Stimulated activated CD8-positive, alpha-beta memory T cell treated with anti-CD3 and anti-CD28 coated beads, Interleukin-4, amount 100 ng/mL, for 4 hours (primary cell): ENCODE results near the gene ZNRF3.
"Not testable (repeated sequence)": the region's sequence is repeated elsewhere in the genome, so short reads cannot be mapped to it uniquely, and the experiment has no call there.

Experiments used
- DNase-seq, 2 donors: peaks; one replicate each; pipeline ENCODE4 v3.0.0-alpha.2; 2020; ENCODE audit warnings: low read depth in 2 of 2, low spot score in 1 of 2

ZNRF3 gene

DNA sequence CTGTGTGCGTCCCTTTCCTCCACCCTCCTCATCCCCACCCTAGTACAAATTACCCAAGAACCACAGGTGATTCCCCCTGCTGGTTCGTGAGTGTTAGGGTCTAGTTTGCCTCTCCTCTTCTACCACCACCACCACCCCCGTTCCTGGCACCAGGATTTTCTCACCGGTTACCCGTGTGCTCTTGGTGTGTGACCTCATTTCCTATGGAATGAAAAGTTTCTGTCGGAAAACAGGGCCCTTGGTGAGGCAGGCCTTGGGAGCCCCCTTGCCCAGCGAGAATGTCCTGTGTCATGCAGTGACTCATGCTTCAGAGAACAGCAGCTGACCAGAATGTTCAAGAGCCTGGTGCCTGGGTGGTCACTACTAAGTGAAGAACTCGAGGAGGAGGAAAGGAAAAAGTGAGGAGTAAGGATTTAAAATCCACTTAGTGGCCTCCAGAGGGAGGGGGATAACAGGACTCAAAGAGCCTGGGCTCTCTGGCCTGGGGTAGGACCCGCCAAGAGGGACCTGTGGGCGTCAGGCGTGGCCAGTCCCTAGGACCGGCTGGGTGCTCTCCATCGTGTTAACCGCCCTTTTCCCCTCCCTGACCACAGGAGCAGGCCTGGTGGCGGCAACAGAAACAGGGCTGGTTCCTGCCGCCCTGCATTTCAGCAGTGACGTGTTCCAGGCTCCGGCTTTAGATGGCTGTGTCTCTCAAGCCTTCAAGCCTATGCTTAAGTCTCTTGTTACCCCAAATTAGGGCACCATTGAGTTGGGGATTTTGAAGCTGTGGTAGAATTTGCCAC lies 148.0 kb downstream of the ZNRF3 start:
- DNase-seq = no peak

DNA sequence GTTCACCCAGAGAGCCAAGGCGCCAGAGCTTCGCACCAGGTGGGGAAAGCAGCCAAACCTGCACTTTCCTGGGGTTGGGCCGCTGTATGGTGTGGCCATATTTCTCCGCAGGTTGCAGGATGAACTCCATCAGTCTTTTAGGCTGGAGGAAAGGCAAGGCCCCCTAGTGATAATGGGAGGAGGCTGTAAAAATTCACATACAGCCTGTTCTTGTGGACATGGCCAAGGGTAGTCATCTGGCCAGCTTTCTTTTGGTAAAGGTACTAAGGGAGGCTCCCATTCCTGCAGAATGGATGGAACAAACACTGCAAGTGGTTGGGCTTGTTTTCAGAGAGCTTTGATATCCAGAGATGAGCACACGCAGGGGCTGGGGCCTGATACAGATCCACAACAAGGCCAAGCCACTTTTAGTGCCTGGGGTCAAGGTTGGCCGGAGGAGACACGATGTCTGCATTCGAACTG lies 148.7 kb downstream of the ZNRF3 start:
- no peak for DNase-seq

GRCh38 chr22:29032584-29032983 lies 149.2 kb downstream of the ZNRF3 start:
- no peak for DNase-seq

DNA sequence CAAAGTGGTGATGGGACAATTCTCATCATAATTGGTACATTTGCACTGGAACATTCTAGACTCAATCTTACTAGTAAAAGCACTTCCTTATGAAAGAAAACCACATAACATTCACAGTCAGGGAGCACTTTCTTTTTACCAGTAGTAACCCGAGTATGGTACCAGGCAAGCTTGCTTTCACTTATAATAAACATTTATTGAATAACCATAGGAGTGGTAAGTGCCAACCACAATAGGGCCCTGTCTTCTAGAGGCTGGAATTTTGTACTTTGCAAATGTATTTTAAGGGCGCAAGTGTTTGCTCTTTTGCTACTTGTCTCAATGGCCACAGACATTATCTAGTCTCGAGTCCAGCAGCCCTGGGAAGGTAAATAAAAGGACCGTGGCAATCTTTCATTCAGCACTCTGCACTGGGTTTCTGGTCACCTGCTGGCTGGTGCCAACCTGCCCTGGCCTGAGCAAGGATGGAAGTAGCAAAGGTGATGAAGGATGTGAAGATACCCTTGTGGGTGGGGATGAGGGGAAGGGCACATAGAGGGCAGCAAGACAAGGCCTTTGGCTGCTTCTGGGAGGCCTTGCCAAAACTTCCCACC lies 154.1 kb downstream of the ZNRF3 start:
- no peak for DNase-seq

DNA sequence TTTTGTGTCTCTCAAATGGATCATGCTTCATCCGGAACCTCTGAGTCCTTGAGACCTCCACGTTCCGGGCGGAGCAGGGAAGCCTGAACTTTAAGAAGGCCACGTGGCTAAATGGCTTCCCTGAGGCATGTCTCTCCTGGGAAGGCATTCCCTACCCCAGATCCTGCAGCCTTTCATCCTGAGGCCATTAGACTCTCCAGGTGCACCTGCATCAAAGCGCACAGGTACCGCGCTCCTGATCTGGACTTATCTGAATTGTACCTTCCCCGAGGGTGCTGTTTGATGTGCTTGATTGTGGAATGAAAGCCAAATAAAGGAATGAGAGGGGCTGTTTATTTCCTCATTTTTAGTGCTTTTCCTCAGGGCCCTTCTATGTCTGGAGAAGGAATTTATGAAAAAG lies 155.8 kb downstream of the ZNRF3 start:
- no peak for DNase-seq

GRCh38 chr22:29039684-29040083 lies 156.3 kb downstream of the ZNRF3 start:
- not testable (repeated sequence) for DNase-seq

- DNase-seq = peak; percentile 29 to 39
These were observed 157.3 kb downstream of the ZNRF3 start for GRCh38 chr22:29040385-29041275.

DNA sequence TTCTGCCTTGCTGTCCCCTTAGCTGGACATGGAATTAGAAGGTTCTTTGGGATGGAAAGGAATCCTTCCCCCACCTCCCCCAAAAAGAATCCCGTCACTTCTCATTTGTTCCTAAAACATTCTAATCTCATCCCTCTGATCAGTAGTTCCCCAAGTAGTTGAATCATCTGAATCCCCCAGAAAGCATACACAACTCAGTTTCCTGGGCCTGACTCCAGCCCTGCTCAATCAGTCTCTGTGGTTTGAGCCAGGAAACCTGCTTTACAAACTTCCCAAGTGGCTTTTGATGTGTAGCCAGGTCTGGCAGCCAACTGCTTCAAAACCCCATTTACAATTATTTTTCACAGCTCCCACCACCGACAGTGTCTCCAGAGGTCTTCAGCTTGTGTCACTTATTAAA lies 158.0 kb downstream of the ZNRF3 start:
- DNase-seq = no peak

DNA sequence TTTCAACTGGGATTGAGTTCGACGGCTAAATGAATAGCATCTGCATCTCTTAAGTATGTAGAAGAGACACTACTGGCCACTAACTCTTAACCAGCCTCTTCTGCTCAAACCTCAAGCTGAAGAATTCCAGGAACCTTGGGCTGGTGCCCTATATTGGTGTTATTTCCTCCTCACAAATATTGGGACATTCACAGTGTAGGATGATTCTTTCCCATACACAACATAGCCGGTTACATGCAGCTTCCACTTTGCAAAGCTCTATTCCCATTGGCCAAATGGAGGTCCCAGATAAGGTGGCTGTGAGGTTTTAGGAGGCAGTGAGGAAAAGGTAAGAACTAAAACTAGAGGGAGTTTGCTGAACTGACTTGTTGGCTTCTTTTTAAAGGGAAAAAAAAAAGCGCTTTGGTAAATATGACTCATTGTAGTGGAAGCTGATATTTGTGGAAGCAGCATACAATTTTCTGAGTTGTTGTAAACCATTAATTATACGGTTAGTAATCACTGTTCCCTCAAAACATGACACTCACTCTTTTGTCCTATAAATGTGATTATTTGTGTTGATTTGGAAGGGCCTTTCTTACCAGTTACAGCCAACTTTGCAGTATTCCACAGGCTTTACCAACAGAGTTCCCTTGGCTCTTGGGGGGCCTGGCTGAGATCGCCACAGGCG lies 160.7 kb downstream of the ZNRF3 start:
- DNase-seq = no peak

GRCh38 chr22:29044657-29045176 lies 161.3 kb downstream of the ZNRF3 start:
- DNase-seq = no peak

GRCh38 chr22:29048822-29049654 lies 165.7 kb downstream of the ZNRF3 start:
- no peak for DNase-seq

DNA sequence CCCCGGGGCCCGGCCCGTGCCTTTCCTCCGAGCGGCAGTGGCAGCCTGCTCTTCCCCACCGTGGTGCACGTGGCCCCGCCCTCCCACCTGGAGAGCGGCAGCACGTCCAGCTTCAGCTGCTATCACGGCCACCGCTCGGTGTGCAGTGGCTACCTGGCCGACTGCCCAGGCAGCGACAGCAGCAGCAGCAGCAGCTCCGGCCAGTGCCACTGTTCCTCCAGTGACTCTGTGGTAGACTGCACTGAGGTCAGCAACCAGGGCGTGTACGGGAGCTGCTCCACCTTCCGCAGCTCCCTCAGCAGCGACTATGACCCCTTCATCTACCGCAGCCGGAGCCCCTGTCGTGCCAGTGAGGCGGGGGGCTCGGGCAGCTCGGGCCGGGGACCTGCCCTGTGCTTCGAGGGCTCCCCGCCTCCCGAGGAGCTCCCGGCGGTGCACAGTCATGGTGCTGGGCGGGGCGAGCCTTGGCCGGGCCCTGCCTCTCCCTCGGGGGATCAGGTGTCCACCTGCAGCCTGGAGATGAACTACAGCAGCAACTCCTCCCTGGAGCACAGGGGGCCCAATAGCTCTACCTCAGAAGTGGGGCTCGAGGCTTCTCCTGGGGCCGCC lies 166.4 kb downstream of the ZNRF3 start:
- no peak for DNase-seq

DNA sequence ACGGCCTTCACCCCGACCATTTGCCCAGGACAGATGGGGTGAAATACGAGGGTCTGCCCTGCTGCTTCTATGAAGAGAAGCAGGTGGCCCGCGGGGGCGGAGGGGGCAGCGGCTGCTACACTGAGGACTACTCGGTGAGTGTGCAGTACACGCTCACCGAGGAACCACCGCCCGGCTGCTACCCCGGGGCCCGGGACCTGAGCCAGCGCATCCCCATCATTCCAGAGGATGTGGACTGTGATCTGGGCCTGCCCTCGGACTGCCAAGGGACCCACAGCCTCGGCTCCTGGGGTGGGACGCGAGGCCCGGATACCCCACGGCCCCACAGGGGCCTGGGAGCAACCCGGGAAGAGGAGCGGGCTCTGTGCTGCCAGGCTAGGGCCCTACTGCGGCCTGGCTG lies 167.1 kb downstream of the ZNRF3 start:
- DNase-seq = no peak

DNA sequence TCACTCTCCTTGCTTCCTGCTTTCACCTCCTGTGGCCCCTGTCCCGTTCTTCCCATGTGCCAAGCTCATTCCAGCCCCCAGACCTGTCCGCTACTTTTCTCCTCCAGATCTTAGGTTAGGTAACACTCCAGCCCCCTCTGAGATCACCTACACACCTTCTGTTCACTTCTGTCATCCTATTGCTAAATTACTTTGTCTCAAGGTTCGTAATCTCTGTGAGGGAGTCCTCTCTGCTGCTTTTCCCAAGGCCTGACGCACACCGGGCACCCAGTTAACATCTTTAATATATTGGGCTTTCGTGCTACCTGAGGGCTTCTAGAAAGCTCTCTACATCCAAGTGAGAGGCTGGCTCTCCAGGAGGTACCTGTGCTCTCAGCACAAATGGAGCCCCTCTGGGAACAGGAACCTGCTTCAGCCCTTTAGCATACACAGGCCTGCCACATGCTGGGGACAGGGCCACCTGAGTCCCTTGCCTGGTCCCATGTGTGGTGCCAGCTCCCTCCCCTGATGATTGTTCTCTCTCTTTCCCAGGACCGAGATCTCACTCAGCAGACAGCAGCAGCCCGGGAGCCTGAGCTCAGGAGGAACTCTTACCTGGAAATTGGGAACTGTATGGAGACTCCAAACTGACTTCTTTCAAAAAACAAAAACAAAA lies 169.8 kb downstream of the ZNRF3 start:
- no peak for DNase-seq

DNA sequence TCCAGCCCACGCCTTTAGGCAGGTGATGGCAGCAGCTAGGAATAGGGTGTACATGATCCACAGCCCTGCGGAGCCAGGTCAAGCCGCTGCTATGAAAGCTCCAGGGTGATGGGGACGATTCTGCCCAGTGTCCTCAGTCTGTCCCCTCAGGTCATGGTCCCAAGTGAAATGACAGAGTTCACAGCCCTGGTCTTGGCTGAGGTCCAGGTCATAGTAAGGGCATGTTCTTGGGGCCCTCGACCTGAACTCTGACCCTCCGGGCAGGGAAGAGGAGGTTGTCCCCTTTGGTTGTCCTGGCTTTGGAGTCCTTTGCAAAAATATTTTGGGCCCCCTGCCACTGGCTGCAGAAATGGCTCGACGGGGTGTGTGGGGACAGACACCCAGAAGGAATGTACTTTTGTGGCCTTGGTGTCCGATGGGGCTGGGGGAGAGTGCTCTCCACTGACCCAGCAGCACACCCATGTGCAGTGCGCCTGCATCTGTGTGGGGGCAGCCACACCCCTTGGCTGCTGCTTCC lies 170.9 kb downstream of the ZNRF3 start:
- no peak for DNase-seq

DNA sequence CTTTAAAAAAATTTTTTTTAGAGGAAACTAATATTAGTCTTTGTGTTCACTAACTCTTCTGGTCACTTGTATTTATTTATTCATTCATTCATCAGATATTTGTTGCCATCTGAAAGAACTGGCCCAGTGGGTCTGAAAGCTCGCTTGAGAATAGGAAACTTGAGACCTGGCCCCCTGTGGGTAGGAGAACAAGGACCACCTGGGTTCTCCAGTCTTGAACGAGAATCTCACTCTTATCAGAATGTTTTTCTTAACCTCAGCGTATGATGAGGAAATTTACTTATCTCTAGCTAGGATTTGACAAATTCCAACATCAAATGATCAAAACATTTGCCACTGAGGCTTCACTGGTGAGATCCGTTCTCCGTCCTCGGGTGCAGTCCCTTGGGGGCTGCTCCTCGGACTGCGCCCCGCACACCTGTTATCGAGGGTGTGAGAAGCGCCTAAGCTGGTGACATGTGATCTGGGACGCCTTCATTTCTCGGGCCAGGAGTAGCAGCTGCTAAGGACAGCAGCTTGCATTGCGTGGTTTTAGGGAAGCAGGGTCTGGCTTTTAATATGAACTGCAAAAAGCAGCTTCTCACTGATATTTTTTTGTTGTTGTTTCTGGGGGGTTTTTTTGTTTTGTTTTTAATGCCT lies 171.9 kb downstream of the ZNRF3 start:
- DNase-seq = no peak

DNA sequence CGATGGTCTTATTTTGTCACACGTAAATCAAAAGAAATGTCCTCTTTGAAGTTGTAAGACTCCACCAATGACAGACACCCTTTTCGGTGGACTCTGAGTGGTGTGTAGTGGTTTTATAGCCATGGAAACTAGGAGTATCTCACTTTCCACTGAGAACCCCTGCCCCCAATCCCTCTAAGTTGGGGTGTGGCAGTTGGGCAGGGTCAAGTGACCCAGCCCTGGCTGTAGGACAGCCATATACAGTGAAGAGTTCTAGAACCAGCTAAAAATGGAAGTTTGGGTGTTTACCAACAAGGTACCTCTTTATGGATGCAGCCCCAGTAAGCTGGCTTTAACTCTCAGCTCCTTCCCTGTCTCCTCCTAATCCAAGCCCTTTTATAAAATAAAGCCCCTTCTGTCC lies 173.1 kb downstream of the ZNRF3 start:
- no peak for DNase-seq

DNA sequence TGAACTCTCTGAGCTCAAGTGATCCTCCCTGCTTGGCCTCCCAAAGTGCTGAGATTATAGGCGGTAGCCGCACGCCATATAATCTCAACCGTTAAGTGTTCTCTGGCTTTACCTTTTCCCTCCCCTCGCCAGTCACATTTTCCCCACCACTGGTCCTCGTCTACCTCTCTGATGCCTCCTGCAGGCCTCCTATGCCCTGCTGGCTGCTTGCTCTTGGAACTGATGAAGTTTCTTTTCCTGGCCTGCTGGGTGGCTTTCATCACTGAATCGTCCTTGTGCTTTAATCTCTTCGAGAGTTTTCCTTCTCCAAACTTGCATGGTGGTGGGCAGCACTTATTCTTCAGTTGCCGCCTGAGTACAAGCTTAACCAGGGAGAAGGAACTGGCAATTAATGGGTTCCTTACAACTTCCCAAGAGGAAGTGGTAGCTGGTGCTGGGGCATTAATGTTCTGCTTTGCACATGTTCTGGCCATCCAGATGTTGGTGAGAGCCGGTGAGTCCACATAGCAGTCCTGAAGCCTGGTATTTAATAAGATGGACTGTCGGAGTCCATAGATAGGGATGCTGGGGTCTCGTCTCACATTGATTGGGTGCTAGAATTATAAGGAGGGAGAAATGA lies 177.0 kb downstream of the ZNRF3 start:
- no peak for DNase-seq
